AG10803 (cell line): ENCODE results near the gene DOK5.

Source experiments
- DNase-seq: peaks from one replicate; pipeline ENCODE4 v3.0.0; 2010; ENCODE audit warnings: low read depth
- H3K4me3 ChIP-seq: 2 replicates; pipeline ENCODE4 v1.5.1; 2011; ENCODE audit warnings: mild to moderate bottlenecking, low read length, control low read depth
- CTCF ChIP-seq: conservative IDR thresholded peaks from 2 replicates; pipeline ENCODE4 v1.5.1; 2011; ENCODE audit warnings: mild to moderate bottlenecking, low read length, control low read depth, inconsistent platforms

DOK5 gene

GRCh38 chr20:54665812-54666211 lies 190.4 kb downstream of the DOK5 start:
- no peak for DNase-seq
- H3K4me3 ChIP-seq, result no peak overlapping the region
- no peak for TF ChIP-seq CTCF

- TF ChIP-seq CTCF, result peak; percentile 66
- no peak overlapping the region for H3K4me3 ChIP-seq
- peak; percentile 8 for DNase-seq
These were observed 193.1 kb downstream of the DOK5 start for GRCh38 chr20:54668271-54669039.

DNA sequence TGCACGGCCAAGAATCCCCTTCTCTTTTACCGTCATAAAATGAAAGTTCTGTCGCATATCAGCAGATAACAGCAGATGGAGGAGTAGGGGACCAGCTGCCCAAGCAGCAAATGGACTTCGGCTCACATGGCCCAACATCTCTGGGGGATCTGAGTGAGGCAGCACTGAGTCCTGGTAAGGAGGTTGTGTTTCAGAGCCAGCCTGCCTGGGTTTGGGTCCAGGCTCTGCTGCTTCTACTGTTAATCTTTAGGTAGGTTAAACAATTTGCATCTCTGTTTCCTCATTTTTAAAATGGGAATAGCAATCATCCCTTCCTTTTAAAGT lies 193.6 kb downstream of the DOK5 start:
- DNase-seq, result no peak
- H3K4me3 ChIP-seq, result no peak overlapping the region
- TF ChIP-seq CTCF, result no peak

DNA sequence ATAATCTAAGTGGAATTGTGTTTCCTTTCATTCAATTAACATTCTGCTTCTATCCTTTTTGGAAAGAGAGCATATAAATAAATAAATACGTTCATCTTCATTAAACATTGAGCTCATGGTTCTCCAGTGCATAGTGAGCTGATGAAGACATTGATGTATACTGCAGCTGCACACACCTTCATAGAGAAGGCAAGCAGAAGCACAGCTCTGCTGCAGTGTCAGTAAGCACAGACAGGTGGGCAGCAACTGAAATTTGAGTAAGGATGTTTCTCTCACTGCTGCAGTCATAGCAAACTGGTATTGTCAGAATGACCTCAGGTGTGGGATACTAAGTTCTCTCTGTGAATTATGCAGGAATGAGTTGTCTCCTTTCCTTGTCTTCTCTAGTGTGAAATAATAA lies 202.9 kb downstream of the DOK5 start:
- no peak for TF ChIP-seq CTCF
- no peak for DNase-seq
- H3K4me3 ChIP-seq, result no peak overlapping the region

DNA sequence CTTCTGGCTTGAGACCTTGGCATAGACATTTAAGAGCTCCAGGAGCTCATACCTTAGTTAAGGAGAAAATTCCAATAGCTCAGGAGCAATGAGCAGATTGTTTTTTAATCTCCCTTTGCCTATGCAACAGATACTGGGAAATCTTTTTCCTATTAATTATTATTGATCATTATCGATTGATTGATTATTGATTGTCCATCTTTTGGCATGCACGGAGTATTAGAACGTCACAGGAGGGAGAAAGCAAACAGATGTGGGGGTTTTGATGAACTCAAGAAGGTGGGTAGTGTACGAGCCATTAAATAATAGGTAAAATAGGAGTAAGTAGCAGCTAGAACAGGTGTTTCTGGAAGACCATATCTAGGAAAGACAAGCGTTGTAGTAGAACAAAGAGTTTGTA lies 205.0 kb downstream of the DOK5 start:
- no peak overlapping the region for H3K4me3 ChIP-seq
- DNase-seq, result no peak
- no peak for TF ChIP-seq CTCF

- H3K4me3 ChIP-seq, result no peak overlapping the region
- peak; percentile 36 for DNase-seq
- peak; percentile 64 for TF ChIP-seq CTCF
These were observed 205.7 kb downstream of the DOK5 start for GRCh38 chr20:54680872-54681619.

- no peak for TF ChIP-seq CTCF
- no peak for DNase-seq
- H3K4me3 ChIP-seq, result no peak overlapping the region
These were observed 206.5 kb downstream of the DOK5 start for GRCh38 chr20:54681869-54682268.
